HEK293 (cell line): Measurements from ENCODE around the gene PLPP1.

Source experiments
- PRDM1 ChIP-seq: fragments of 450-650 bp; formaldehyde crosslinking; IDR thresholded peaks from 2 replicates; pipeline ENCODE4; 2016; ENCODE audit warnings: missing biosample characterization, missing genetic modification characterization
- ZNF175 ChIP-seq: fragments of 450-650 bp; formaldehyde crosslinking; IDR thresholded peaks from 2 replicates; pipeline ENCODE4 v1.5.1; 2016; ENCODE audit warnings: missing biosample characterization, missing genetic modification characterization
- ZNF2 ChIP-seq: fragments of 450-650 bp; formaldehyde crosslinking; IDR thresholded peaks from 2 replicates; pipeline ENCODE4 v1.5.1; 2016; ENCODE audit warnings: missing biosample characterization, missing genetic modification characterization
- ZNF302 ChIP-seq: fragments of 450-650 bp; formaldehyde crosslinking; IDR thresholded peaks from 2 replicates; pipeline ENCODE4 v1.5.1; 2016; ENCODE audit warnings: missing biosample characterization, missing genetic modification characterization, low read depth
- ZNF423 ChIP-seq: fragments of 450-650 bp; formaldehyde crosslinking; IDR thresholded peaks from 2 replicates; pipeline ENCODE4 v1.5.1; 2016; ENCODE audit warnings: missing biosample characterization, missing genetic modification characterization
- ZNF610 ChIP-seq: fragments of 450-650 bp; formaldehyde crosslinking; IDR thresholded peaks from 2 replicates; pipeline ENCODE4 v1.5.1; 2016; ENCODE audit warnings: missing biosample characterization, missing genetic modification characterization, borderline replicate concordance
- TF ChIP-seq, protein P1 (sequence below): fragments of 450-650 bp; formaldehyde crosslinking; IDR thresholded peaks from 2 replicates; pipeline ENCODE4 v1.5.1; 2016; ENCODE audit warnings: missing biosample characterization, missing genetic modification characterization, low read depth
- TF ChIP-seq, protein P2 (sequence below): fragments of 450-650 bp; formaldehyde crosslinking; conservative IDR thresholded peaks from 2 replicates; pipeline ENCODE4 v1.5.1; 2016; ENCODE audit warnings: low read depth, missing biosample characterization, missing genetic modification characterization
- TF ChIP-seq, protein P3 (sequence below): fragments of 450-650 bp; formaldehyde crosslinking; IDR thresholded peaks from 2 replicates; pipeline ENCODE4 v1.5.1; 2016; ENCODE audit warnings: missing biosample characterization, missing genetic modification characterization
- TF ChIP-seq, protein P4 (sequence below): fragments of 450-650 bp; formaldehyde crosslinking; IDR thresholded peaks from 2 replicates; pipeline ENCODE4 v1.5.1; 2016; ENCODE audit warnings: missing biosample characterization, missing genetic modification characterization
- TF ChIP-seq, protein P5 (sequence below): fragments of 450-650 bp; formaldehyde crosslinking; IDR thresholded peaks from 2 replicates; pipeline ENCODE4 v1.5.1; 2016; ENCODE audit warnings: missing biosample characterization, missing genetic modification characterization

DNA sequence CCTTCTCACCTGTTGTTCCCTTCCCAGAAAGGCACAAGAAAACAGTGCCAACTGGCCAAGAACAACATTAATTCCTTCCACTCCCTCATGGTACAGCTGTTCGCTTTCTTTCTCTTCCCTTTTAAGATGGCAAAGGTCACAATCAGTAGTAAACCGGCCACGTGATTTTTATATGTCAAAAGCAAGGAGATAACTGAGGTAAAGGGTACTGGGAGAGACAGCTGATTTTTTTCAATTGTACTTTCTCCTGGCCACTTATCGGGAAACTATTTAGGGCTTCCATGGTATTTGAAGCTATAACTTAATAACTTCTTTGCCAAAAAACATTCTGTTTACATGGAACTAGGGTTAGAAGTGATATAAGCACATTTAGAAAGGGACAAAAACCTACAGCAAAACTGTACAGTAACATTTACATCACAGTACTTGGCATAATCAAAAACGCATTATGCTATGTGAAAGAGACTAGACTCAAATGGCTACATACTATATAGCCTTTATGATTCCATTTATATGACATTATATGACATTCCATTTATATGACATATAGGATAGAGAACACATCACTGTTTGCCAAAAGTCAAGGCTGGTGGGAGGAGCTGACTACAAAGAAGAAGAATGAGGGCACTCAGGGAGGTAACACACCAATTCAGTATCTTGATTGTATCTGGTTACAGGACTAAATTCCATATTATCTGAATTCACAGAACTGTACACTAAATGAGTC, 24.8 kb downstream of the PLPP1 start:
- TF ChIP-seq PRDM1 (tag by site-specific recombination) (0 out of 2 replicates have a peak, but pooled peaks have one; percentile 35), ZNF175 (tag by site-specific recombination) (no peak), ZNF610 (tag by site-specific recombination) (no peak), ZNF423 (tag by site-specific recombination) (no peak), ZNF302 (tag by site-specific recombination) (no peak), ZNF2 (tag by site-specific recombination) (no peak)
- TF ChIP-seq, protein P1, sequence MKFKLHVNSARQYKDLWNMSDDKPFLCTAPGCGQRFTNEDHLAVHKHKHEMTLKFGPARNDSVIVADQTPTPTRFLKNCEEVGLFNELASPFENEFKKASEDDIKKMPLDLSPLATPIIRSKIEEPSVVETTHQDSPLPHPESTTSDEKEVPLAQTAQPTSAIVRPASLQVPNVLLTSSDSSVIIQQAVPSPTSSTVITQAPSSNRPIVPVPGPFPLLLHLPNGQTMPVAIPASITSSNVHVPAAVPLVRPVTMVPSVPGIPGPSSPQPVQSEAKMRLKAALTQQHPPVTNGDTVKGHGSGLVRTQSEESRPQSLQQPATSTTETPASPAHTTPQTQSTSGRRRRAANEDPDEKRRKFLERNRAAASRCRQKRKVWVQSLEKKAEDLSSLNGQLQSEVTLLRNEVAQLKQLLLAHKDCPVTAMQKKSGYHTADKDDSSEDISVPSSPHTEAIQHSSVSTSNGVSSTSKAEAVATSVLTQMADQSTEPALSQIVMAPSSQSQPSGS (tag by site-specific recombination) = no peak
- TF ChIP-seq, protein P2, sequence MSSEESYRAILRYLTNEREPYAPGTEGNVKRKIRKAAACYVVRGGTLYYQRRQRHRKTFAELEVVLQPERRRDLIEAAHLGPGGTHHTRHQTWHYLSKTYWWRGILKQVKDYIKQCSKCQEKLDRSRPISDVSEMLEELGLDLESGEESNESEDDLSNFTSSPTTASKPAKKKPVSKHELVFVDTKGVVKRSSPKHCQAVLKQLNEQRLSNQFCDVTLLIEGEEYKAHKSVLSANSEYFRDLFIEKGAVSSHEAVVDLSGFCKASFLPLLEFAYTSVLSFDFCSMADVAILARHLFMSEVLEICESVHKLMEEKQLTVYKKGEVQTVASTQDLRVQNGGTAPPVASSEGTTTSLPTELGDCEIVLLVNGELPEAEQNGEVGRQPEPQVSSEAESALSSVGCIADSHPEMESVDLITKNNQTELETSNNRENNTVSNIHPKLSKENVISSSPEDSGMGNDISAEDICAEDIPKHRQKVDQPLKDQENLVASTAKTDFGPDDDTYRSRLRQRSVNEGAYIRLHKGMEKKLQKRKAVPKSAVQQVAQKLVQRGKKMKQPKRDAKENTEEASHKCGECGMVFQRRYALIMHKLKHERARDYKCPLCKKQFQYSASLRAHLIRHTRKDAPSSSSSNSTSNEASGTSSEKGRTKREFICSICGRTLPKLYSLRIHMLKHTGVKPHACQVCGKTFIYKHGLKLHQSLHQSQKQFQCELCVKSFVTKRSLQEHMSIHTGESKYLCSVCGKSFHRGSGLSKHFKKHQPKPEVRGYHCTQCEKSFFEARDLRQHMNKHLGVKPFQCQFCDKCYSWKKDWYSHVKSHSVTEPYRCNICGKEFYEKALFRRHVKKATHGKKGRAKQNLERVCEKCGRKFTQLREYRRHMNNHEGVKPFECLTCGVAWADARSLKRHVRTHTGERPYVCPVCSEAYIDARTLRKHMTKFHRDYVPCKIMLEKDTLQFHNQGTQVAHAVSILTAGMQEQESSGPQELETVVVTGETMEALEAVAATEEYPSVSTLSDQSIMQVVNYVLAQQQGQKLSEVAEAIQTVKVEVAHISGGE = no peak
- TF ChIP-seq, protein P3, sequence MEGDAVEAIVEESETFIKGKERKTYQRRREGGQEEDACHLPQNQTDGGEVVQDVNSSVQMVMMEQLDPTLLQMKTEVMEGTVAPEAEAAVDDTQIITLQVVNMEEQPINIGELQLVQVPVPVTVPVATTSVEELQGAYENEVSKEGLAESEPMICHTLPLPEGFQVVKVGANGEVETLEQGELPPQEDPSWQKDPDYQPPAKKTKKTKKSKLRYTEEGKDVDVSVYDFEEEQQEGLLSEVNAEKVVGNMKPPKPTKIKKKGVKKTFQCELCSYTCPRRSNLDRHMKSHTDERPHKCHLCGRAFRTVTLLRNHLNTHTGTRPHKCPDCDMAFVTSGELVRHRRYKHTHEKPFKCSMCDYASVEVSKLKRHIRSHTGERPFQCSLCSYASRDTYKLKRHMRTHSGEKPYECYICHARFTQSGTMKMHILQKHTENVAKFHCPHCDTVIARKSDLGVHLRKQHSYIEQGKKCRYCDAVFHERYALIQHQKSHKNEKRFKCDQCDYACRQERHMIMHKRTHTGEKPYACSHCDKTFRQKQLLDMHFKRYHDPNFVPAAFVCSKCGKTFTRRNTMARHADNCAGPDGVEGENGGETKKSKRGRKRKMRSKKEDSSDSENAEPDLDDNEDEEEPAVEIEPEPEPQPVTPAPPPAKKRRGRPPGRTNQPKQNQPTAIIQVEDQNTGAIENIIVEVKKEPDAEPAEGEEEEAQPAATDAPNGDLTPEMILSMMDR (tag by site-specific recombination) = no peak
- TF ChIP-seq, protein P4, sequence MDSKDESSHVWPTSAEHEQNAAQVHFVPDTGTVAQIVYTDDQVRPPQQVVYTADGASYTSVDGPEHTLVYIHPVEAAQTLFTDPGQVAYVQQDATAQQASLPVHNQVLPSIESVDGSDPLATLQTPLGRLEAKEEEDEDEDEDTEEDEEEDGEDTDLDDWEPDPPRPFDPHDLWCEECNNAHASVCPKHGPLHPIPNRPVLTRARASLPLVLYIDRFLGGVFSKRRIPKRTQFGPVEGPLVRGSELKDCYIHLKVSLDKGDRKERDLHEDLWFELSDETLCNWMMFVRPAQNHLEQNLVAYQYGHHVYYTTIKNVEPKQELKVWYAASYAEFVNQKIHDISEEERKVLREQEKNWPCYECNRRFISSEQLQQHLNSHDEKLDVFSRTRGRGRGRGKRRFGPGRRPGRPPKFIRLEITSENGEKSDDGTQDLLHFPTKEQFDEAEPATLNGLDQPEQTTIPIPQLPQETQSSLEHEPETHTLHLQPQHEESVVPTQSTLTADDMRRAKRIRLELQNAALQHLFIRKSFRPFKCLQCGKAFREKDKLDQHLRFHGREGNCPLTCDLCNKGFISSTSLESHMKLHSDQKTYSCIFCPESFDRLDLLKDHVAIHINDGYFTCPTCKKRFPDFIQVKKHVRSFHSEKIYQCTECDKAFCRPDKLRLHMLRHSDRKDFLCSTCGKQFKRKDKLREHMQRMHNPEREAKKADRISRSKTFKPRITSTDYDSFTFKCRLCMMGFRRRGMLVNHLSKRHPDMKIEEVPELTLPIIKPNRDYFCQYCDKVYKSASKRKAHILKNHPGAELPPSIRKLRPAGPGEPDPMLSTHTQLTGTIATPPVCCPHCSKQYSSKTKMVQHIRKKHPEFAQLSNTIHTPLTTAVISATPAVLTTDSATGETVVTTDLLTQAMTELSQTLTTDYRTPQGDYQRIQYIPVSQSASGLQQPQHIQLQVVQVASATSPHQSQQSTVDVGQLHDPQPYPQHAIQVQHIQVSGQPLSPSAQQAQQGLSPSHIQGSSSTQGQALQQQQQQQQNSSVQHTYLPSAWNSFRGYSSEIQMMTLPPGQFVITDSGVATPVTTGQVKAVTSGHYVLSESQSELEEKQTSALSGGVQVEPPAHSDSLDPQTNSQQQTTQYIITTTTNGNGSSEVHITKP (tag by site-specific recombination) = no peak
- TF ChIP-seq, protein P5, sequence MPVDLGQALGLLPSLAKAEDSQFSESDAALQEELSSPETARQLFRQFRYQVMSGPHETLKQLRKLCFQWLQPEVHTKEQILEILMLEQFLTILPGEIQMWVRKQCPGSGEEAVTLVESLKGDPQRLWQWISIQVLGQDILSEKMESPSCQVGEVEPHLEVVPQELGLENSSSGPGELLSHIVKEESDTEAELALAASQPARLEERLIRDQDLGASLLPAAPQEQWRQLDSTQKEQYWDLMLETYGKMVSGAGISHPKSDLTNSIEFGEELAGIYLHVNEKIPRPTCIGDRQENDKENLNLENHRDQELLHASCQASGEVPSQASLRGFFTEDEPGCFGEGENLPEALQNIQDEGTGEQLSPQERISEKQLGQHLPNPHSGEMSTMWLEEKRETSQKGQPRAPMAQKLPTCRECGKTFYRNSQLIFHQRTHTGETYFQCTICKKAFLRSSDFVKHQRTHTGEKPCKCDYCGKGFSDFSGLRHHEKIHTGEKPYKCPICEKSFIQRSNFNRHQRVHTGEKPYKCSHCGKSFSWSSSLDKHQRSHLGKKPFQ = no peak
